MM.1S (cell line): ENCODE data around the gene IL12RB1.

Source experiments
- CTCF ChIP-seq: fragments of 300-600 bp; sonication (generic); IDR thresholded peaks from 2 replicates; pipeline ENCODE4 v1.5.1; 2016; ENCODE audit warnings: antibody characterized with exemption, low read length, mixed read lengths
- EZH2 ChIP-seq: fragments of 300-600 bp; sonication (generic); optimal IDR thresholded peaks from 2 replicates; pipeline ENCODE3; 2017; ENCODE audit warnings: low read depth, mild to moderate bottlenecking, antibody characterized with exemption, low read length, mixed read lengths
- EZH2phosphoT487 ChIP-seq: fragments of 300-600 bp; sonication (generic); IDR thresholded peaks from 2 replicates; pipeline ENCODE4 v1.6.1; 2018; ENCODE audit warnings: antibody characterized with exemption, low read length

- no peak for TF ChIP-seq CTCF
- no peak for TF ChIP-seq EZH2
- TF ChIP-seq EZH2phosphoT487, result no peak
Observed at GRCh38 chr19:18122424-18122823, 35.7 kb upstream of the IL12RB1 start.
